GM21515 (cell line): ENCODE results near the gene WASHC2C.
"Not testable (repeated sequence)": the region's sequence is repeated elsewhere in the genome, so short reads cannot be mapped to it uniquely, and the experiment has no call there.

Source experiments
- ATAC-seq: cut with Tn5 transposase; IDR thresholded peaks from one replicate; pipeline ENCODE4 v1.9.1; 2021; ENCODE audit not compliant: unreplicated experiment

Gene WASHC2C

GRCh38 chr10:45726703-45727420 lies at the start of gene WASHC2C:
Gene WASHC2C, plus strand, starts transcription at chr10:45727266. Its CDS starts 52 bp downstream, at chr10:45727318.
- ATAC-seq = peak; percentile 91

GRCh38 chr10:45678467-45678866 lies 48.6 kb upstream of the WASHC2C start:
- not testable (repeated sequence) for ATAC-seq

GRCh38 chr10:45710200-45710796 lies 16.8 kb upstream of the WASHC2C start:
- not testable (repeated sequence) for ATAC-seq

- not testable (repeated sequence) for ATAC-seq
These were observed 15.8 kb upstream of the WASHC2C start for GRCh38 chr10:45711223-45711622.

GRCh38 chr10:45717053-45717452 lies 10.0 kb upstream of the WASHC2C start:
- not testable (repeated sequence) for ATAC-seq

- not testable (repeated sequence) for ATAC-seq
These were observed 9.4 kb upstream of the WASHC2C start for GRCh38 chr10:45717642-45718041.

GRCh38 chr10:45721503-45721902 lies 5.6 kb upstream of the WASHC2C start:
- ATAC-seq = not testable (repeated sequence)

GRCh38 chr10:45723851-45724250 lies 3.2 kb upstream of the WASHC2C start:
- not testable (repeated sequence) for ATAC-seq

GRCh38 chr10:45727421-45727965 lies 427 bp downstream of the WASHC2C start:
- peak; percentile 53 for ATAC-seq

GRCh38 chr10:45734449-45734848 lies 7.4 kb downstream of the WASHC2C start:
- ATAC-seq = not testable (repeated sequence)

- not testable (repeated sequence) for ATAC-seq
These were observed 7.8 kb downstream of the WASHC2C start for GRCh38 chr10:45734867-45735266.

- ATAC-seq = not testable (repeated sequence)
These were observed 14.5 kb downstream of the WASHC2C start for GRCh38 chr10:45741559-45741958.

GRCh38 chr10:45742014-45742413 lies 14.9 kb downstream of the WASHC2C start:
- not testable (repeated sequence) for ATAC-seq

GRCh38 chr10:45751141-45751540 lies 24.1 kb downstream of the WASHC2C start:
- not testable (repeated sequence) for ATAC-seq

GRCh38 chr10:45752210-45752609 lies 25.1 kb downstream of the WASHC2C start:
- ATAC-seq = not testable (repeated sequence)

- not testable (repeated sequence) for ATAC-seq
These were observed 27.0 kb downstream of the WASHC2C start for GRCh38 chr10:45753979-45754495.

GRCh38 chr10:45755083-45755482 lies 28.0 kb downstream of the WASHC2C start:
- not testable (repeated sequence) for ATAC-seq

GRCh38 chr10:45756065-45756464 lies 29.0 kb downstream of the WASHC2C start:
- not testable (repeated sequence) for ATAC-seq

- not testable (repeated sequence) for ATAC-seq
These were observed 30.8 kb downstream of the WASHC2C start for GRCh38 chr10:45757661-45758396.

- peak; percentile 69 for ATAC-seq
These were observed 34.6 kb downstream of the WASHC2C start for GRCh38 chr10:45761622-45762021.

GRCh38 chr10:45763037-45763436 lies 36.0 kb downstream of the WASHC2C start:
- not testable (repeated sequence) for ATAC-seq
